GM20000 (cell line): Measurements from ENCODE around the gene ARIH2.

Experiments used
- DNase-seq: peaks from one replicate; pipeline ENCODE4 v3.0.0; 2012; ENCODE audit warnings: low spot score
- TF ChIP-seq, protein P1 (sequence below): IDR thresholded peaks from 2 replicates; pipeline ENCODE4 v1.5.1; 2012; ENCODE audit warnings: mild to moderate bottlenecking, control low read depth; ENCODE audit errors: extremely low read depth, missing control alignments

The ARIH2 gene

GRCh38 chr3:49022688-49023171, 104.1 kb downstream of the ARIH2 start:
- TF ChIP-seq, protein P1, sequence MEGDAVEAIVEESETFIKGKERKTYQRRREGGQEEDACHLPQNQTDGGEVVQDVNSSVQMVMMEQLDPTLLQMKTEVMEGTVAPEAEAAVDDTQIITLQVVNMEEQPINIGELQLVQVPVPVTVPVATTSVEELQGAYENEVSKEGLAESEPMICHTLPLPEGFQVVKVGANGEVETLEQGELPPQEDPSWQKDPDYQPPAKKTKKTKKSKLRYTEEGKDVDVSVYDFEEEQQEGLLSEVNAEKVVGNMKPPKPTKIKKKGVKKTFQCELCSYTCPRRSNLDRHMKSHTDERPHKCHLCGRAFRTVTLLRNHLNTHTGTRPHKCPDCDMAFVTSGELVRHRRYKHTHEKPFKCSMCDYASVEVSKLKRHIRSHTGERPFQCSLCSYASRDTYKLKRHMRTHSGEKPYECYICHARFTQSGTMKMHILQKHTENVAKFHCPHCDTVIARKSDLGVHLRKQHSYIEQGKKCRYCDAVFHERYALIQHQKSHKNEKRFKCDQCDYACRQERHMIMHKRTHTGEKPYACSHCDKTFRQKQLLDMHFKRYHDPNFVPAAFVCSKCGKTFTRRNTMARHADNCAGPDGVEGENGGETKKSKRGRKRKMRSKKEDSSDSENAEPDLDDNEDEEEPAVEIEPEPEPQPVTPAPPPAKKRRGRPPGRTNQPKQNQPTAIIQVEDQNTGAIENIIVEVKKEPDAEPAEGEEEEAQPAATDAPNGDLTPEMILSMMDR = no peak
- no peak for DNase-seq

- TF ChIP-seq, protein P1 = no peak
- DNase-seq = no peak
These were observed 105.1 kb downstream of the ARIH2 start for GRCh38 chr3:49023775-49024174.

- no peak for DNase-seq
- TF ChIP-seq, protein P1 = no peak
These were observed 105.8 kb downstream of the ARIH2 start for GRCh38 chr3:49024449-49024848.

DNA sequence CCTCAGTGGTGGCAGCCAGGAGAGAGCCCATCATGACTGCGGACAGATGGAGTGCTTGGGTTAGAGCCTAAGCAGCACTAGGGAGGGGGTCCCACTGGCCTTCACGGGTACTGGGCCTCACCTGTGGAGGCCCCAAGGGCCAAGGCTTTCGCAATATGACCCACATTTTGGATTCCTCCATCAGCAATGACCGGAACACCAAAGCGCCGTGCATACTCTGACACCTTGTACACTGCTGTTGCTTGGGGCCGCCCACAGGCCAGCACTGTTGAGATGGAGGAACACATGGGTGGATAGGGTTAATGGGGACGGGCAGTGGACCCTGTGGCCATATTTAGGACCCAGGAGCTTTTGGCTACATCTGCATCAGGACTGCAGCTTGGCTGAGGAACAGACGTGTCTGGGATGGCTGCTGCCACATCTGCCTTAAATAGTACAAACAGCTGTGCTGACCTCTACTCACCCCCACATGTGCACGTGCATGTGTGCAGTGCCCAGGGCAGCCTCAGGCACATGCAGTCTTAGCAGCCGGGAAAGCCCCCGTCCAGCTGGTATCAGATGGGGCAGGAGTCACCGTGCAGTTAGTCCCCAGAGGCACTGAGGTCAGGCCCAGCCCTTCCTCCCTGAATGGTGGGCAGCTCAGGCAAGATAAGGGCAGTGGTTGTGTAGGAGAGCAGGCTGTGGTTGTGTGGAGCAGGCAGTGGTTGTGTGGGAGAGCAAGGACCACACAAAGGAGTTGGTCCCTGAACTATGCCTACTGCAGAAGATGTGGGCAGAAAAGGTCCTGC, 106.6 kb downstream of the ARIH2 start:
- no peak for DNase-seq
- TF ChIP-seq, protein P1 = no peak

DNA sequence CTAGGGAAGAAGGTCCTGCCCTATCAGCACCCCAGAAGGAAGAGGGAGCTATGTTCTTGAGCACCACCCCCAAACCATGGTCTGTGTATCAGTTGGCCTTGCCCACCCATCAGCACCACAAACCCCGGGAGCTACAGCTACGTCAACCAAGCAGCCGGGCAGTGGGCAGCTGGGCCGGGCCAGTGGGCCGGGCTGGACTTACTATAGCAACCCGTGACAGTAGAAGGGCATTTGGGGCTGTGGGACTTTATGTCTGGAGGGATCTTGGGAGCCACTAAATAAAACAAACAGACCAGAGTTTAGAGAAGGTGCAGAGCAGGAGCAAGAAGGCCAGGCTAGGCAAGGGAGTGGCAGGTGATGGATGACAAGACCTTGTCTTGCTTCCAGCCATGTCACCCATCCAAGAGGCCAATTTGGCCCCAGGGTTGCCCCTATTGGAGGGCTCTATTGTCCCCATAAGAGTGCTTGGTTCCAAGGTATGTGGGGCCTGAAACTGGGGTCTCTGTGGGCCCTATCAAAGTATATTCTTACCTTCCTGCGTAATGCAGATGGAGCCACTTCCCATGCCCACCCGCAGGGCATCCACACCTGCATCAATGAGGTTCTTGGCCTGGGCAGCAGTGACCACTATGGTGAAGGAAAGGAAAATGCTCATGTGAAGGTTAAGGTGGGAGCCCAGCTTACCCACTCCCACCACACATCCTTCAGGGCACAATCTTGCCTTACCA, 107.3 kb downstream of the ARIH2 start:
- TF ChIP-seq, protein P1 = no peak
- no peak for DNase-seq

- DNase-seq = no peak
- TF ChIP-seq, protein P1 = no peak
These were observed 107.9 kb downstream of the ARIH2 start for GRCh38 chr3:49026536-49026935.

- TF ChIP-seq, protein P1 = no peak
- DNase-seq = no peak
These were observed 109.0 kb downstream of the ARIH2 start for GRCh38 chr3:49027634-49028033.
